Left ventricle myocardium inferior (tissue), 1 donor: ENCODE measurements around the gene CBLN2. TPM values are rescaled to one million over a fixed set of nuclear protein-coding genes. Genes with fewer than 3 reads are reported as not detected.

ENCODE experiments used
- DNase-seq: peaks from one replicate; pipeline ENCODE4 v3.0.0-alpha.2; 2020
- H3K27ac ChIP-seq: fragments of 200-600 bp; replicated peaks from 2 replicates; pipeline ENCODE4 v1.8.0; 2021
- H3K27me3 ChIP-seq: fragments of 200-600 bp; 2 replicates; pipeline ENCODE4 v1.8.0; 2021; ENCODE audit warnings: low read depth
- H3K36me3 ChIP-seq: fragments of 200-600 bp; 2 replicates; pipeline ENCODE4 v1.8.0; 2021
- H3K4me1 ChIP-seq: fragments of 200-600 bp; 2 replicates; pipeline ENCODE4 v1.8.0; 2021
- H3K4me3 ChIP-seq: fragments of 200-600 bp; 2 replicates; pipeline ENCODE4 v1.8.0; 2021; ENCODE audit warnings: mild to moderate bottlenecking, moderate library complexity
- H3K9me3 ChIP-seq: fragments of 200-600 bp; replicated peaks from 2 replicates; pipeline ENCODE4 v1.8.0; 2021
- CTCF ChIP-seq: fragments of 200-600 bp; IDR thresholded peaks from 2 replicates; pipeline ENCODE4 v1.8.0; 2021; ENCODE audit warnings: antibody characterized with exemption, mild to moderate bottlenecking, borderline replicate concordance
- intact Hi-C: fragments of 100-400 bp; cut with micrococcal nuclease; formaldehyde crosslinking; loops from one replicate; pipeline ENCODE4 v1.11.0; 2022
- total RNA-seq: library from RNA; stranded (reverse); fragmentation: NEBNext Ultra II Directional; extraction: Animal tissue kit (Norgen Biotek cat#: 25700); gene quantifications from one replicate; pipeline ENCODE4 v1.2.1, GENCODE V29; 2021
- donor health status: DM: no; HTN: yes; CAD: no; lungs with severe emphysema.

CBLN2 gene
- total RNA-seq, 1 donor from 2014 or later: not detected

GRCh38 chr18:72502671-72503431 lies 41.3 kb downstream of the CBLN2 start:
- TF ChIP-seq CTCF: no peak
- Histone ChIP-seq H3K4me1 (no peaks in the 10 kb centered on the region), H3K27me3 (no peaks in the 10 kb centered on the region), H3K9me3 (no peaks in the 10 kb centered on the region), H3K4me3 (no peak overlapping the region), H3K36me3 (no peaks in the 10 kb centered on the region), H3K27ac (no peak overlapping the region)
- intact Hi-C loops: no loop called here
- DNase-seq: no peak

DNA sequence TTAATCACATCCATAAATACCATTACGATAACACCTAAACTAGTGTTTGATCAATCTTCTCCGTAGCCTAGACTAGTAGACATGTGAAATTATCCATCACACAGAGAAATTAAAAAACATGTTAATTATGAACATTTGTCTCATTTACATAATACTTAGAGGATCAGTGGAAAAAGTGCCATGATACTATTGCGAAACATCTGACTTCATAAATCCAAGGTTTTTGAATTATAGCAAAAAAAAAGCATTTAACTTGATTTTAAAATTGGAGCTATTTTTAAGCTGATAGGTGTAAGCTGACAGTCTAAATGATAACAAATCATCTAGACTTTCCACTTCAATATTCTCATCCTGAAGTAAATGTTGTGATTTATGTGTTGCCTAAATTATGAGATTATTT lies 51.6 kb downstream of the CBLN2 start:
- Histone ChIP-seq H3K4me3 (no peak overlapping the region), H3K27ac (no peak overlapping the region), H3K9me3 (no peaks in the 10 kb centered on the region), H3K36me3 (no peaks in the 10 kb centered on the region), H3K4me1 (no peaks in the 10 kb centered on the region), H3K27me3 (no peaks in the 10 kb centered on the region)
- DNase-seq: no peak
- intact Hi-C loops: no loop called here
- TF ChIP-seq CTCF: no peak
